NCI-H2171 treated with DMSO at 0.1 percent for 48 hours (cell line): ENCODE measurements around the gene GFPT2.

Source experiments
- DNase-seq: peaks from one replicate; lab custom pipeline; 2025; lab: John Stamatoyannopoulos, UW

GFPT2 gene

GRCh38 chr5:180281706-180282105, 71.4 kb downstream of the GFPT2 start:
- no peak for DNase-seq

- no peak for DNase-seq
Measured at GRCh38 chr5:180274695-180275094, 78.4 kb downstream of the GFPT2 start.

- DNase-seq = no peak
Measured at GRCh38 chr5:180271221-180271620, 81.9 kb downstream of the GFPT2 start.

DNA sequence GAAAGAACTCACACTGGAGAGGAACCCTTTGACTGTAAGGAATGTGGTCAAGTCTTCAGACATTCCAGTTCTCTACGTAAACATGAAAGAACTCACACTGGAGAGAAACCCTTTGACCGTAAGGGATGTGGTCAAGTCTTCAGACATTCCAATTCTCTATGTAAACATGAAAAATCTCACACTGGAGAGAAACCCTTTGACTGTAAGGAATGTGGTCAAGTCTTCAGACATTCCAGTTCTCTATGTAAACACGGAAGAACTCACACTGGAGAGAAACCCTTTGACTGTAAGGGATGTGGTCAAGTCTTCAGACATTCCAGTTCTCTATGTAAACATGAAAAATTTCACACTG, 93.9 kb downstream of the GFPT2 start:
- no peak for DNase-seq

GRCh38 chr5:180253036-180253824, 99.9 kb downstream of the GFPT2 start:
- DNase-seq = no peak

DNA sequence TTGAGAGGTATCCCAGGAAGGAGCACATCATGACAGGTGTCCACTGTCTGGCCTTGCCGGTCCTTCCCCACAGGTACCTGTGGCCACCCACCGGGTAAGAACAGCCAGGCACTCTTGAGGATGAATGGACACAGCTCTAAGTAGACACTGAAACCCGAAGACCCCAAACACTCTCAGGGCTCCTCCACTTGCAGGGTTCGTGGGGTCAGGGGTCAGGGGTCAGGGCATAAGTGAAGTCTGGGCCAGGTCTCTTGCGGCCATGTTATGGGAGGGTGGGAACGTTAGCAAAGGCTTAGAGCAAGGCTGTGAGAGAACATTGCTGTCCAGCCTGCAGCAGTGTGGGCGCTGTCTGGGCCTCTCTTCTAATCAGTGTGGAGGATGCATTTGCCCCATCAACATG, 101.2 kb downstream of the GFPT2 start:
- DNase-seq = no peak

- no peak for DNase-seq
Measured at GRCh38 chr5:180251141-180251540, 102.0 kb downstream of the GFPT2 start.
